Stimulated activated CD4-positive, alpha-beta T cell treated with anti-CD3 and anti-CD28 coated beads, Interleukin-4, amount 100 ng/mL, for 4 hours (primary cell): ENCODE measurements around the gene IDH2.
"Not testable (repeated sequence)": the region's sequence is repeated elsewhere in the genome, so short reads cannot be mapped to it uniquely, and the experiment has no call there.

Source experiments
- DNase-seq, 2 experiments: peaks; one replicate each; pipeline ENCODE4 v3.0.0-alpha.2; 2020

IDH2 gene

GRCh38 chr15:90101969-90102890 is at the start of gene IDH2:
Gene IDH2, minus strand, starts transcription at chr15:90102468. Its CDS starts 78 bp downstream, at chr15:90102390.
- DNase-seq: peak; percentile 57 to 74

DNA sequence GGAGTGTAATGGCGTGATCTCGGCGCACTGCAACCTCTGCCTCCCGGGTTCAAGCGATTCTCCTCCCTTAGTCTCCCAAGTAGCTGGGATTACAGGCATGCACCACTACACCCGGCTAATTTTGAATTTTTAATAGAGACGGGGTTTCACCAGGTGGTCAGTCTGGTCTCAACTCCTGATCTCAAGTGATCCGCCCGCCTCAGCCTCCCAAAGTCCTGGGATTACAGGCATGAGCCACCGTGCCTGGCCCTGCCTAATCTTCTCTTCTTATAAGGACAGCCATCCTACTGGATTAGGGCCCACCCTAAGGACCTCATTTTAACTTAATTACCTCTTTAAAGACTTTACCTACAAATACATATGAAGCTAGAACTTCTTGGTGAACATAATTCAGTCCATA is 48.3 kb upstream of the IDH2 start:
- DNase-seq: not testable (repeated sequence)

DNA sequence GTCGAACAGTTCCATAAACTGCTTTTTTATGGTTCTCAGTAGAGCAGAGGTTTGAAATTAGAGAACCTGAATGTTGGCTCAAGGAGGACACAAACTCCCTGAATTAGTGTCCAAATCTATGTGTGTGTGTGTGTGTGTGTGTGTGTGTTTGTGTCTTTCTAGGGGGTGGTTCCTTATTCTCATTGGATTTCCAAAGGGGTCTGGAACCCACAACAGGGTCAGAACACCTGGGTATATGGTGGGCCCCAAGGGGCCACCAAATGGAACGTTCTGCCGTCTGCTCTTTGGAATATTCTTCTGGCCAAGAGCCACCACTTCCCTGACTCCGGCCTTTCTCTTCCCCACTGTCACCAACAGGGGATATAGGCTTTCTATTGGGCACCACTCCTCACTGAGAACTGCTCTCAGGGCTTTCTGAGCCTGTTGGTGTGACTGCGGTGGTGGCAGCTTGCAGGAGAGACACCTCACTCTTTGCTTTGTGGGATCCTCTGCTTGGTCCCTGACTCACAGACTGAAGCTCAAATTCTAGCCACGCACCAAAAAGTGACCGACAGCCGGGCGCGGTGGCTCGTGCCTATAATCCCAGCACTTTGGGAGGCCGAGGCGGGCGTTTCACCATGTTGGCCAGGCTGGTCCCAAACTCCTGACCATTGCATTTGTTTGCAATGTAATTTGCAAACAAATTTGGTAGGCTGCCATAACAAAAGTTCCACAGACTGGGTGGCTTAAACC is 47.5 kb upstream of the IDH2 start:
- DNase-seq: no peak

- not testable (repeated sequence) for DNase-seq
Measured at GRCh38 chr15:90146198-90146761, 44.0 kb upstream of the IDH2 start.

GRCh38 chr15:90145761-90146160 is 43.5 kb upstream of the IDH2 start:
- no peak for DNase-seq

- DNase-seq: no peak
Measured at GRCh38 chr15:90145259-90145658, 43.0 kb upstream of the IDH2 start.

DNA sequence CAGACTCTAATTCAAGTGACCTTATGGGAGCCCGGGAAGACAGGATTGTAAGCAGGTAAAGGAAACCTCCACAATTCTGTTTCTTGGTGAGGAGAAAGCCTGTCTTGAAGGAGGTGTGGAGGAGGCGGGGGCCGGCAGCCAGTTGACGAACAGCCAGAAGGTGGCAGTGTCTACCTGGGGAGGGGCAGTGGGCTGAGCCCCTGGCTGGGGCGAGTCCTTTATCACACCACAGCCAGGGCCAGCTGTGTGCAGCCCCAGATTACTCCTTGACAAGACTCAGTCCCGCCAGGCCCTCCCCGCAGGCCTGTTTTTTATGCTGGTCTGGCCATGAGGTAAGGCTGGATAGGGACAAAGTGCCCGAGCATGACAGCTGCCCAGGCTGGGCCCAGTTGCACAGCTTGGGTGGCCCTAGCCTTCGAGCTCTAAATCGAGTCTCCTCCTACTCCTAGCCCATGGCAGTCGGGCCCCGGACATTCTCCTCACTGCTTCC is 40.9 kb upstream of the IDH2 start:
- peak; percentile 54 to 57 for DNase-seq

DNA sequence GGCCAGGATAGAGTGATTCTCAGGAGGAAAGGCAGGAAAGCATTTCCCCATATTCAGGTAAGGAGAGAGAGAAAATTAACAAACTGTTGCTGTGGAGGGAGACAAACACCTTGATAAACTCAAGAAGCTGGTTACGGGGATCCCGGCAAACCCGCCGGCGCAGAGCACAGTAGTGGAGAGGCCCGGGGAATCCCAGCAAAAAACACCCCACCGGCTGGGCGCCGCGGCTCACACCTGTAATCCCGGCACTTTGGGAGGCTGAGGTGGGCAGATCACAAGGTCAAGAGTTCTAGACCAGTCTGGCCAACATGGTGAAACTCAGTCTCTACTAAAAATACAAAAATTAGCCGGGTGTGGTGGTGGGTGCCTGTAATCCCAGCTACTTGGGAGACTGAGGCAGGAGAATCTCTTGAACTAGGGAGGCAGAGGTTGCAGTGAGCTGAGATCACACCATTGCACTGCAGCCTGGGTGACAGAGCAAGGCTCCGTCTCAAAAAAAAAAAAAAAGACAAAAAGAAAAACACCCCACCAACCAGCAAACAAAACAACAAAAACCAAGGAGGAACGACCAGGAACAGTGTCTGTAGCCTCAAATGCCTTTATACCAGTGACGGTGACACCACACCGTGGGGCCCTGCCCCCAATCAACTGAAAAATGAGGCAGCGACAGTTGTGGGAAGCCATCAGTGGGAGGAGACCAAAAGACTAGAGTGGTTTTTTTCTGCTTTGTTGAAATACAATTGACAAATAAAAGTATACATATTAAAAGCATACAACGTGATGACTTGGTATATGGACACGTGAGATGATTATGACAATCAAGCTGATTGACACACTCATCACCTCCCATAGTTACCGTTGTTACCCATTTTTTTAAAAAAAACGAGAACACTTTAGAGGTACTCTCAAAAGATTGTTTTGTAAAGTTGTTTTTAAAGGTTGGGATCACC is 40.2 kb upstream of the IDH2 start:
- DNase-seq: peak; percentile 19 to 51

GRCh38 chr15:90141646-90142045 is 39.4 kb upstream of the IDH2 start:
- no peak for DNase-seq

GRCh38 chr15:90139549-90139948 is 37.3 kb upstream of the IDH2 start:
- peak in 1 of 2 experiments; percentile 3 for DNase-seq

DNA sequence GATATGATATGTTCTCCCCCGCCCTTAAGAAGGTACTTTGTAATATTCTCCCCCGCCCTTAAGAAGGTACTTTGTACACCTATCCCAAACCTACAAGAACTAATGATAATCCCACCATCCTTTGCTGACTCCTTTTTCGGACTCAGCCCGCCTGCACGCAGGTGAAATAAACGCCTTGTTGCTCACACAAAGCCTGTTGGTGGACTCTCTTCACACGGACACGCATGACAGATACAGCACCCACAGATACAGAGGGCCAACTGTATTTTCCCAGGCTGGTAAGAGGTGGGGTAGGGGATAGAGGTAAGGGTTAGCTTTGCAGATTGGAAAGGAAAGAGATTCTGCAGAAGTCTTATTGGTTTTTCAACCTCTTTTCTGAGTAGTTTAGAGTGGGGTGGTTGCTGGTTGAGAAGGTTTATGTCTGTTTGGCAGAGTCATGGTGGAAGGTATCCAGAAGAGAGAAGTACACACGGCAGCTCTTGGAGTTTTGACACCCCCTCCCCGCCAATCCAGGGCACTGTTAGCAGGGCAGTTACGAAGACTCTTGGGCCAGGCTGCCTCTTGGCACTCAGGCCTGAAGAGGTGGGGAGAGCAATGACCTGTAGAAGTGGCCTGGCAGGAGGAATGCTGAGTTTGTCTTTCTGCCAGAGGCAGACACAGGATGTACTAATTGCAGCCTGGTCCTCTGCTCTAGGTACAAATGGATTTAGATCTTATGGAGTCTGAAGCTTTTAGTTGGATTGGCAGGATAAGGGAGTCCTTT is 36.0 kb upstream of the IDH2 start:
- no peak for DNase-seq

DNA sequence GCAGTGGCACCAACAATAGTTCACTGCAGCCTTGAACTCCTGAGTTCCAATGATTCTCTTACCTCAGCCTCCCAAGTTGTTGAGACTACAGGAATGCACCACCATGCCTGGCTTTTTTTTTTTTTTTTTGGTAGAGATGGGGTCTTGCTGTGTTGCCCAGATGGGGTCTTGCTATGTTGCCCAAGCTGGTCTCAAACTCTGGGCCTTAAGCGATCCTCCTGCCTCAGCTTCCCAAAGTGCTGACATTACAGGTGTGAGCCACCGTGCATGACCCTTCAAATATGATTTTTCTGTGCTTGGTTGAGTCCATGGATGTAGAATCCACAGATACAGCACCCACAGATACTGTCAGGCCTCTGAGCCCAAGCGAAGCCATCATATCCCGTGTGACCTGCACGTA is 30.2 kb upstream of the IDH2 start:
- DNase-seq: no peak

DNA sequence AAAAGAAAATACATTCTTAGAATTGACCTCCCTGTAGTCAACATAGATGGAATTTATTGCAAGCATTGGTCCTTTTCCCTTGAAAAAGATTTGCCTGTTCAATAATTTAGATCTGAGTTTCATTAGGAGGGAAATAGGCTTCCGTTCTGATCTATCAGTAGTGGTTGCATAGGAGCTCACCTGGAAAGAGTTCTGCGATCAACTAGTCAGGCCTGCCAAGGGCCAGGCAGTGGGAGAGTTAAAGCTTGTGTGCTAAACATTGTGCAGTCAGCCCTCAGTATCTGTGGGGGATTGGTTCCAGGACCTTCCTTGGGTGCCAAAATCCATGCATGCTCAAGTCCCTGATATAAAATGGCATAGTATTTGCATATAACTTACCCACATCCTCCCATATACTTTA is 29.6 kb upstream of the IDH2 start:
- DNase-seq: no peak

GRCh38 chr15:90130291-90130690 is 28.0 kb upstream of the IDH2 start:
- no peak for DNase-seq

DNA sequence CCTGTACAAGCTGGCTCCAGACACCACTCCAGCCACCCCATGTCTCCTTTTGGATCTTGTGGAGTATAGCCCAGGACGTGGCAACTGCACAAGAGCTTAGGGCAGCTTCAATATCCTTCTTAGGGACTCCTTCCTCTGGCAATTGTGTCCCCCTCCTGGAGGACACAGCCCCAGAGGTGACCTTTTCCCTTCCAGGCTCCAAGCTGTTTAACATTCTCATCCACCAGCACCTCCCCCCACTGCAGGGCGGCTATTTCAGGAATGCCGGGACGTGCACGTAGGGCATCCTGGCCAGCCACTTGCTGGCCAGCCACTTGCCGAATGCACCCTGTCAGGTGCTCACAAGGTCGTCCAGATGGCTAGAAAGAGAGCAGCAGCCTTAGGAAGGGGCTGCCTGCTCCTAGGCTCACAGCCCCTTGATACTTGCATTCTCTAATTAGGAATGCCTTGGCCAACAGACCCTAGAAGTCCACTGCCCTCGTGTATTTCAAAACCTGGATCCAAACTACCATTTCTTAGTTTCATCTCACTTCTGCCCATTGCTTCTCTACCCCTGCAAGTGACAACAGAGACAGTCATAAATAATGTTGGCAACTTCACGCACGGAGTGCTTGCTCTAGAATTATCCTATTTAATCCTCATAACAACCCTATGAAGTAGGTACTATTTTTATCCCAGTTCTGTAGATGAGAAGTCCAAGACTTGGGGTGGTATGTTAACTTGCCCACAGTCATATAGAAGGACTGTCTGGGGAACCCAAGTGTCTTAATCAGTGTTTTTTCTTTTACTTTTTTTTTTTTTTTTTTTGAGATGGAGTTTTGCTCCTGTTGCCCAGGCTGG is 24.5 kb upstream of the IDH2 start:
- DNase-seq: no peak

GRCh38 chr15:90126022-90126421 is 23.8 kb upstream of the IDH2 start:
- no peak for DNase-seq

GRCh38 chr15:90124507-90124906 is 22.2 kb upstream of the IDH2 start:
- no peak for DNase-seq

DNA sequence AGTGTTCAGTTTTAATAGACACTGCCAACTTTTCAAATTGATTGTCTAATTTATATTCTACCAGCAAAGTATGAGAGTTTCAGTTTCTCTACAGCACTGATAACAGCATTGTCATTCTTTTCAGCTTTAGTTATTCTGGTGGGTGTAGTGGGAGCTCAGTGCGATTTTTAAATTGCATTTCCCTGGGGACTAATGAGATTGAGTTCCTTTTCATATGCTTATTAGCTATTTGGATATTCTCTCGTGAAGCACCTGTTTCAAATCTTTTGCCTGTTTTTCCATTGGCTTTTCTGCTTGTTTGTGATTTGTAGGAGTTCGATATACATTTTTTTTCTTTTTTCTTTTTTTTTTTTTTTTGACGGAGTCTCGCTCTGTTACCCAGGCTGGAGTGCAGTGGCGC is 18.8 kb upstream of the IDH2 start:
- no peak for DNase-seq

GRCh38 chr15:90119367-90119766 is 17.1 kb upstream of the IDH2 start:
- no peak for DNase-seq

DNA sequence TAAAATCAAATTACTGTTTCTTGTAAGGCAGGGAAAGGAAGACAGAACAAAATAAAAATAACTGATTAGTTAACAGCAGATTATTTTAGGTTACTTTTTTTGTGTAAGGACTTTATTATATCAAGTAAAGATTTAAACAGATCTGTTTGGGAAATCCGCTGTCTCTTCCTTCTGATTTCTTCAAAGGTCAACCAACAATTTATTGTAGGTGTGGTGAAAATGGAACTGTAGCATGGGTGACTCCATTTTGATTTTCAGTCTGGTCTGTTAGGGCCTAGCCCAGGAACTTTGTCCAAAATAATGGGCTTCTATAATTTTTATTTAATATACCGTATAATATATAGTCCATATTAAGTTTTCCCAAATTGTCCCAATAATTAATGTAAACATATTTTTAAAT is 13.5 kb upstream of the IDH2 start:
- no peak for DNase-seq
